ES-I3 (cell line): ENCODE measurements around the gene RIPPLY1.

Experiments used
- H3K36me3 ChIP-seq: 2 replicates; pipeline ENCODE4 v1.6.1; 2013; ENCODE audit warnings: mild to moderate bottlenecking, low read length, control low read depth, moderate library complexity; ENCODE audit not compliant: insufficient read depth
- H3K4me1 ChIP-seq: 2 replicates; pipeline ENCODE4 v1.6.1; 2013; ENCODE audit warnings: mild to moderate bottlenecking, control low read depth, low read length; ENCODE audit not compliant: insufficient read depth
- H3K9ac ChIP-seq: 2 replicates; pipeline ENCODE4 v1.6.1; 2013; ENCODE audit warnings: low read depth, mild to moderate bottlenecking, low read length, moderate library complexity
- H3K9me3 ChIP-seq: 2 replicates; pipeline ENCODE4 v1.6.1; 2013; ENCODE audit warnings: mild to moderate bottlenecking, low read length, moderate library complexity; ENCODE audit not compliant: control insufficient read depth, insufficient read depth

RIPPLY1 gene

GRCh38 chrX:106931831-106932491, 28.8 kb upstream of the RIPPLY1 start:
- no peaks in the 10 kb centered on the region; the same call in 1 of the 2 replicates for H3K4me1 ChIP-seq
- no peaks in the 10 kb centered on the region for H3K36me3 ChIP-seq
- H3K9me3 ChIP-seq, result no peaks in the 10 kb centered on the region
- H3K9ac ChIP-seq, result no peak overlapping the region

- no peaks in the 10 kb centered on the region; the same call in 1 of the 2 replicates for H3K4me1 ChIP-seq
- no peaks in the 10 kb centered on the region for H3K36me3 ChIP-seq
- no peak overlapping the region for H3K9ac ChIP-seq
- no peaks in the 10 kb centered on the region for H3K9me3 ChIP-seq
These were observed 25.1 kb upstream of the RIPPLY1 start for GRCh38 chrX:106928227-106928626.

- no peaks in the 10 kb centered on the region for H3K4me1 ChIP-seq
- H3K9me3 ChIP-seq, result no peaks in the 10 kb centered on the region
- no peaks in the 10 kb centered on the region for H3K36me3 ChIP-seq
- H3K9ac ChIP-seq, result no peak overlapping the region
These were observed 24.6 kb upstream of the RIPPLY1 start for GRCh38 chrX:106927700-106928099.

GRCh38 chrX:106927023-106927422, 23.9 kb upstream of the RIPPLY1 start:
- Histone ChIP-seq H3K9ac (no peak overlapping the region), H3K9me3 (no peaks in the 10 kb centered on the region), H3K36me3 (no peaks in the 10 kb centered on the region), H3K4me1 (no peaks in the 10 kb centered on the region)

- no peaks in the 10 kb centered on the region for H3K36me3 ChIP-seq
- H3K9me3 ChIP-seq, result no peaks in the 10 kb centered on the region
- no peak overlapping the region for H3K9ac ChIP-seq
- H3K4me1 ChIP-seq, result peaks cover 15% of the 10 kb centered on the region
These were observed 18.5 kb upstream of the RIPPLY1 start for GRCh38 chrX:106921637-106922036.

- H3K36me3 ChIP-seq, result no peaks in the 10 kb centered on the region
- H3K4me1 ChIP-seq, result peaks cover 15% of the 10 kb centered on the region
- H3K9ac ChIP-seq, result peak within 1 kb of the TSS; percentile 8; the same call in 1 of the 2 replicates
- no peaks in the 10 kb centered on the region for H3K9me3 ChIP-seq
These were observed 16.9 kb upstream of the RIPPLY1 start, which contains the start of gene CLDN2 for GRCh38 chrX:106919932-106920452. Gene CLDN2 (plus strand): TSS chrX:106920402. CDS start chrX:106928229, 7,827 bp downstream.

- H3K9ac ChIP-seq, result no peak overlapping the region
- H3K9me3 ChIP-seq, result no peaks in the 10 kb centered on the region
- no peaks in the 10 kb centered on the region for H3K36me3 ChIP-seq
- H3K4me1 ChIP-seq, result peaks cover 15% of the 10 kb centered on the region
These were observed 14.8 kb upstream of the RIPPLY1 start for GRCh38 chrX:106917830-106918500.

- Histone ChIP-seq H3K36me3 (no peaks in the 10 kb centered on the region), H3K4me1 (no peaks in the 10 kb centered on the region), H3K9ac (no peak overlapping the region), H3K9me3 (no peaks in the 10 kb centered on the region)
These were observed 9.7 kb upstream of the RIPPLY1 start for GRCh38 chrX:106912864-106913263.

GRCh38 chrX:106906361-106906760, 3.2 kb upstream of the RIPPLY1 start:
- Histone ChIP-seq H3K4me1 (no peaks in the 10 kb centered on the region), H3K9ac (no peak overlapping the region), H3K9me3 (no peaks in the 10 kb centered on the region), H3K36me3 (no peaks in the 10 kb centered on the region)

- Histone ChIP-seq H3K36me3 (no peaks in the 10 kb centered on the region), H3K9ac (no peak overlapping the region), H3K9me3 (no peaks in the 10 kb centered on the region), H3K4me1 (no peaks in the 10 kb centered on the region)
These were observed 2.0 kb upstream of the RIPPLY1 start for GRCh38 chrX:106905064-106905708.

- H3K4me1 ChIP-seq, result no peaks in the 10 kb centered on the region
- no peaks in the 10 kb centered on the region for H3K36me3 ChIP-seq
- no peaks in the 10 kb centered on the region for H3K9me3 ChIP-seq
- no peak overlapping the region for H3K9ac ChIP-seq
These were observed 851 bp upstream of the RIPPLY1 start for GRCh38 chrX:106903856-106904528.

GRCh38 chrX:106902684-106903083, 457 bp downstream of the RIPPLY1 start:
- Histone ChIP-seq H3K36me3 (no peaks in the 10 kb centered on the region), H3K4me1 (no peaks in the 10 kb centered on the region), H3K9ac (no peak overlapping the region), H3K9me3 (no peaks in the 10 kb centered on the region)

GRCh38 chrX:106901781-106902219, 1.3 kb downstream of the RIPPLY1 start:
- Histone ChIP-seq H3K36me3 (no peaks in the 10 kb centered on the region), H3K4me1 (no peaks in the 10 kb centered on the region), H3K9me3 (no peaks in the 10 kb centered on the region), H3K9ac (no peak overlapping the region)

- Histone ChIP-seq H3K9me3 (no peaks in the 10 kb centered on the region), H3K36me3 (no peaks in the 10 kb centered on the region), H3K9ac (no peak overlapping the region), H3K4me1 (no peaks in the 10 kb centered on the region)
These were observed 1.8 kb downstream of the RIPPLY1 start for GRCh38 chrX:106901341-106901740.
